ENCODE measurements around the gene NRG3.

The NRG3 gene

GRCh38 chr10:82643076-82643475, 768.1 kb downstream of the NRG3 start:
- H3F3A ChIP-seq (ENCODE audit: insufficient read depth, low read length), result no peaks in the 10 kb centered on the region
- H4K20me1 ChIP-seq (ENCODE audit: insufficient read depth, low read length), result no peaks in the 10 kb centered on the region
- H3K9ac ChIP-seq (ENCODE audit: low read length), result no peak overlapping the region
- no peaks in the 10 kb centered on the region for H3K4me1 ChIP-seq (ENCODE audit: insufficient read depth, low read length, severe bottlenecking)
- peaks cover 20% of the 10 kb centered on the region; the same call in 1 of the 2 replicates for H3K79me2 ChIP-seq (ENCODE audit: insufficient read depth, low read length)
- H3K9me2 ChIP-seq (ENCODE audit: low read depth, low read length), result no peaks in the 10 kb centered on the region
- H3K9me3 ChIP-seq (ENCODE audit: low read length), result peaks cover 11% of the 10 kb centered on the region; the same call in 1 of the 2 replicates
- no peak for TF ChIP-seq EZH2 (IDR thresholded peaks at IDR 0.05; ENCODE audit: borderline replicate concordance, low read length)
- no peak for TF ChIP-seq CTCF (IDR thresholded peaks at IDR 0.05; ENCODE audit: low read length)
- no peaks in the 10 kb centered on the region for H3K27me3 ChIP-seq (ENCODE audit: insufficient read depth, low read length)
- H3K36me3 ChIP-seq (ENCODE audit: insufficient read depth, low read length), result peaks cover 69% of the 10 kb centered on the region
- H3K27ac ChIP-seq (ENCODE audit: low read depth, low read length, poor library complexity, severe bottlenecking), result no peak overlapping the region
- H2AFZ ChIP-seq (ENCODE audit: low read length), result no peak overlapping the region
- H3K4me2 ChIP-seq (ENCODE audit: low read length), result no peak overlapping the region
- H3K4me3 ChIP-seq (ENCODE audit: low read depth, low read length, poor library complexity, severe bottlenecking), result no peak overlapping the region

- no peaks in the 10 kb centered on the region for H3K27me3 ChIP-seq (ENCODE audit: insufficient read depth, low read length)
- H3K4me2 ChIP-seq (ENCODE audit: low read length), result no peak overlapping the region
- no peaks in the 10 kb centered on the region for H4K20me1 ChIP-seq (ENCODE audit: insufficient read depth, low read length)
- no peaks in the 10 kb centered on the region for H3F3A ChIP-seq (ENCODE audit: insufficient read depth, low read length)
- peaks cover 17% of the 10 kb centered on the region; the same call in 1 of the 2 replicates for H3K79me2 ChIP-seq (ENCODE audit: insufficient read depth, low read length)
- TF ChIP-seq EZH2 (IDR thresholded peaks at IDR 0.05; ENCODE audit: borderline replicate concordance, low read length) (no peak), CTCF (IDR thresholded peaks at IDR 0.05; ENCODE audit: low read length) (no peak)
- H3K36me3 ChIP-seq (ENCODE audit: insufficient read depth, low read length), result peaks cover 64% of the 10 kb centered on the region
- no peak overlapping the region for H3K27ac ChIP-seq (ENCODE audit: low read depth, low read length, poor library complexity, severe bottlenecking)
- no peak overlapping the region for H3K9ac ChIP-seq (ENCODE audit: low read length)
- H3K4me1 ChIP-seq (ENCODE audit: insufficient read depth, low read length, severe bottlenecking), result no peaks in the 10 kb centered on the region
- H3K9me2 ChIP-seq (ENCODE audit: low read depth, low read length), result no peaks in the 10 kb centered on the region
- no peak overlapping the region for H2AFZ ChIP-seq (ENCODE audit: low read length)
- H3K9me3 ChIP-seq (ENCODE audit: low read length), result peaks cover 11% of the 10 kb centered on the region; the same call in 1 of the 2 replicates
- no peak overlapping the region for H3K4me3 ChIP-seq (ENCODE audit: low read depth, low read length, poor library complexity, severe bottlenecking)
Measured at GRCh38 chr10:82643601-82644000, 768.6 kb downstream of the NRG3 start.

- H3K79me2 ChIP-seq (ENCODE audit: insufficient read depth, low read length), result peaks cover 17% of the 10 kb centered on the region; the same call in 1 of the 2 replicates
- H3K36me3 ChIP-seq (ENCODE audit: insufficient read depth, low read length), result peaks cover 64% of the 10 kb centered on the region
- no peak overlapping the region for H3K4me2 ChIP-seq (ENCODE audit: low read length)
- H3K9ac ChIP-seq (ENCODE audit: low read length), result no peak overlapping the region
- no peaks in the 10 kb centered on the region for H3K9me2 ChIP-seq (ENCODE audit: low read depth, low read length)
- H3K4me1 ChIP-seq (ENCODE audit: insufficient read depth, low read length, severe bottlenecking), result peaks cover 5% of the 10 kb centered on the region
- no peak overlapping the region for H3K4me3 ChIP-seq (ENCODE audit: low read depth, low read length, poor library complexity, severe bottlenecking)
- TF ChIP-seq CTCF (IDR thresholded peaks at IDR 0.05; ENCODE audit: low read length) (no peak), EZH2 (IDR thresholded peaks at IDR 0.05; ENCODE audit: borderline replicate concordance, low read length) (no peak)
- H3K27me3 ChIP-seq (ENCODE audit: insufficient read depth, low read length), result no peaks in the 10 kb centered on the region
- H3K27ac ChIP-seq (ENCODE audit: low read depth, low read length, poor library complexity, severe bottlenecking), result no peak overlapping the region
- no peaks in the 10 kb centered on the region for H4K20me1 ChIP-seq (ENCODE audit: insufficient read depth, low read length)
- H2AFZ ChIP-seq (ENCODE audit: low read length), result no peak overlapping the region
- peaks cover 11% of the 10 kb centered on the region; the same call in 1 of the 2 replicates for H3K9me3 ChIP-seq (ENCODE audit: low read length)
- H3F3A ChIP-seq (ENCODE audit: insufficient read depth, low read length), result no peaks in the 10 kb centered on the region
Measured at GRCh38 chr10:82645221-82645620, 770.2 kb downstream of the NRG3 start.
